Adrenal gland (tissue), 12 donors: Measurements from ENCODE around the gene EVC. TPM values are rescaled to one million over a fixed set of nuclear protein-coding genes. Genes with fewer than 3 reads are reported as not detected.

ENCODE experiments used
- DNase-seq, 7 donors: peaks; one replicate each; pipeline ENCODE4 v3.0.0-alpha.2; 2019 to 2020
- H3K27ac ChIP-seq, 5 donors: fragments of 200-600 bp; sonication (generic) in 4 of 5; 1 replicate in 3 of 5; 2 replicates in 2 of 5; pipeline versions ENCODE4 v1.5.1 to v1.8.0; 2016 to 2020; ENCODE audit warnings: mild to moderate bottlenecking in 1 of 5
- H3K27me3 ChIP-seq: fragments of 200-600 bp; 2 replicates; pipeline ENCODE4 v1.8.0; 2021
- H3K36me3 ChIP-seq, 2 donors: fragments of 200-600 bp; replicated peaks in 1 of 2; 1 replicate in 1 of 2; 2 replicates in 1 of 2; pipeline versions ENCODE4 v1.5.1 to v1.8.0; 2018 to 2022
- H3K4me1 ChIP-seq, 2 donors: fragments of 200-600 bp; replicated peaks in 1 of 2; 1 replicate in 1 of 2; 2 replicates in 1 of 2; pipeline versions ENCODE4 v1.5.1 to v1.8.0; 2018 to 2021
- H3K4me3 ChIP-seq, 4 donors: fragments of 200-600 bp; sonication (generic) in 3 of 4; one replicate each; pipeline ENCODE4 v1.5.1; 2016 to 2018
- H3K9me3 ChIP-seq, 3 donors: fragments of 200-600 bp; sonication (generic) in 1 of 3; replicated peaks in 1 of 3; 1 replicate in 2 of 3; 2 replicates in 1 of 3; pipeline versions ENCODE4 v1.5.1 to v1.8.0; 2016 to 2021
- POLR2A ChIP-seq, 2 donors: fragments of 450-650 bp; IDR thresholded peaks; one replicate each; pipeline ENCODE4 v1.6.1; 2017; ENCODE audit warnings: antibody characterized with exemption in 2 of 2, mild to moderate bottlenecking in 2 of 2, moderate library complexity in 1 of 2
- WGBS, 4 donors: extraction: QIAGEN DNeasy Blood & Tissue Kit in 2 of 4; methylation state at CpG; one replicate each; pipeline versions ENCODE4 v1.1.5 to v1.1.7; 2013 to 2017; 5-methylcytosine and 5-hydroxymethylcytosine counted together
- intact Hi-C, 2 donors: fragments of 100-400 bp; cut with DNase I; formaldehyde crosslinking; loops; one replicate each; pipeline versions ENCODE4 v1.14.1 to v1.15.0; 2022 to 2023
- polyA plus RNA-seq, 3 donors: library from polyadenylated mRNA; stranded (reverse); fragments of 200-250 nt in 2 of 3; fragments of 350-450 nt in 1 of 3; fragmentation: Illumina TruSeq in 1 of 3; extraction: RNeasy Lipid Tissue Mini Kit (QIAGEN cat#74804) in 1 of 3; gene quantifications; one replicate each; pipeline ENCODE4 v1.2.3, GENCODE V29; 2013 to 2014
- total RNA-seq, 9 donors: library from RNA; depleted of rRNA in 4 of 9; stranded (reverse); fragments of >200 nt in 4 of 9; fragments of 120-200 nt in 1 of 9; fragmentation: NEBNext Ultra II Directional in 1 of 9; extraction: Animal tissue kit (Norgen Biotek cat#: 25700) in 1 of 9; gene quantifications; one replicate each; pipeline versions ENCODE4 v1.1.0 to v1.2.4, GENCODE V29; 2013 to 2023
- TF ChIP-seq, protein P1 (sequence below), 6 experiments: fragments of 450-650 bp in 4 of 6; fragments of 200-600 bp in 2 of 6; sonication (generic) in 1 of 6; IDR thresholded peaks; 1 replicate in 5 of 6; 2 replicates in 1 of 6; pipeline versions ENCODE4 v1.5.1 to v1.8.0; 2016 to 2021; ENCODE audit warnings: antibody characterized with exemption in 6 of 6, mild to moderate bottlenecking in 2 of 6, moderate library complexity in 1 of 6
- donor health status: healthy with polysubstance abuse.
- donor health status: Bipolar disorder and iron deficiency.
- donor health status: DM: yes; HTN: yes; CAD: no.
- donor health status: DM: no; HTN: no; CAD: no.
- donor health status: DM: no; HTN: no; CAD: no.
- donor health status: DM: yes; HTN: yes; CAD: no.

The EVC gene
- total and polyA plus RNA-seq, 12 donors, result 1.0 to 23.7 (median 10.1) TPM

DNA sequence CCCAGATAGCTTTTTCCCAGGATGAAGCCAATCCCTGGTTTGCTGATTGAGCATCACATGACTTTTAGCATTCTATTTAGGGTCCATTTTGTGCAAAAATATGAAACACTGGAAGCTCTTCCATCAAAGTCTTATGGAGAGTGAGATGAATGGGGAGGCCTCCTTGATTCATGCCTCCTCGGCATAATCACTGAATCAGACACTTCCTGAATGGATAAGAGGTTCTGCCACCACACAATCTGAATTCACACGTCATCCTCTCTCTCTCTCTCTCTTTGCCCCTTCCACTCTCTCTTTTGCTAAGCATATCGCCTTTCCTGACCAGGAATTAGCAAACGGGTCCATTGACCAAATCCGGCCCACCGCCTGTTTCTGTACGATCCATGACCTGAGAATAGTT, 113.2 kb downstream of the EVC start:
- 81 to 88% (median 85%) methylated on average over 7 of the region's 7 CpGs for WGBS, 4 donors
- DNase-seq, result no peak
- peaks cover 0 to 3% of the 10 kb centered on the region in 2 donors for H3K36me3 ChIP-seq

GRCh38 chr4:5824635-5825034, 113.6 kb downstream of the EVC start:
- intact Hi-C loops, result no loop called here
- DNase-seq, result peak in 1 of 7 donors; percentile 5
- H3K4me1 ChIP-seq, result no peaks in the 10 kb centered on the region
- H3K27me3 ChIP-seq, result no peaks in the 10 kb centered on the region
- H3K36me3 ChIP-seq, result peaks cover 0 to 3% of the 10 kb centered on the region in 2 donors
- H3K4me3 ChIP-seq, result no peak overlapping the region
- WGBS, 4 donors, result 65 to 75% (median 70%) methylated on average over 6 of the region's 6 CpGs
- H3K27ac ChIP-seq, result no peak overlapping the region
- no peaks in the 10 kb centered on the region for H3K9me3 ChIP-seq
- TF ChIP-seq, protein P1, sequence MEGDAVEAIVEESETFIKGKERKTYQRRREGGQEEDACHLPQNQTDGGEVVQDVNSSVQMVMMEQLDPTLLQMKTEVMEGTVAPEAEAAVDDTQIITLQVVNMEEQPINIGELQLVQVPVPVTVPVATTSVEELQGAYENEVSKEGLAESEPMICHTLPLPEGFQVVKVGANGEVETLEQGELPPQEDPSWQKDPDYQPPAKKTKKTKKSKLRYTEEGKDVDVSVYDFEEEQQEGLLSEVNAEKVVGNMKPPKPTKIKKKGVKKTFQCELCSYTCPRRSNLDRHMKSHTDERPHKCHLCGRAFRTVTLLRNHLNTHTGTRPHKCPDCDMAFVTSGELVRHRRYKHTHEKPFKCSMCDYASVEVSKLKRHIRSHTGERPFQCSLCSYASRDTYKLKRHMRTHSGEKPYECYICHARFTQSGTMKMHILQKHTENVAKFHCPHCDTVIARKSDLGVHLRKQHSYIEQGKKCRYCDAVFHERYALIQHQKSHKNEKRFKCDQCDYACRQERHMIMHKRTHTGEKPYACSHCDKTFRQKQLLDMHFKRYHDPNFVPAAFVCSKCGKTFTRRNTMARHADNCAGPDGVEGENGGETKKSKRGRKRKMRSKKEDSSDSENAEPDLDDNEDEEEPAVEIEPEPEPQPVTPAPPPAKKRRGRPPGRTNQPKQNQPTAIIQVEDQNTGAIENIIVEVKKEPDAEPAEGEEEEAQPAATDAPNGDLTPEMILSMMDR (IDR thresholded peaks at IDR 0.05), result peak in 4 of 6 experiments; percentile 12 to 31 (median 26)
- TF ChIP-seq POLR2A (IDR thresholded peaks at IDR 0.05), result no peak

More for the DNA sequence above, 113.2 kb downstream of the EVC start:
- intact Hi-C loops, result no loop called here
- no peaks in the 10 kb centered on the region for H3K9me3 ChIP-seq
- no peak overlapping the region for H3K4me3 ChIP-seq
- H3K4me1 ChIP-seq, result no peaks in the 10 kb centered on the region
- no peak for TF ChIP-seq POLR2A (IDR thresholded peaks at IDR 0.05)
- TF ChIP-seq, protein P1 (IDR thresholded peaks at IDR 0.05), result no peak
- H3K27ac ChIP-seq, result no peak overlapping the region
- no peaks in the 10 kb centered on the region for H3K27me3 ChIP-seq

DNA sequence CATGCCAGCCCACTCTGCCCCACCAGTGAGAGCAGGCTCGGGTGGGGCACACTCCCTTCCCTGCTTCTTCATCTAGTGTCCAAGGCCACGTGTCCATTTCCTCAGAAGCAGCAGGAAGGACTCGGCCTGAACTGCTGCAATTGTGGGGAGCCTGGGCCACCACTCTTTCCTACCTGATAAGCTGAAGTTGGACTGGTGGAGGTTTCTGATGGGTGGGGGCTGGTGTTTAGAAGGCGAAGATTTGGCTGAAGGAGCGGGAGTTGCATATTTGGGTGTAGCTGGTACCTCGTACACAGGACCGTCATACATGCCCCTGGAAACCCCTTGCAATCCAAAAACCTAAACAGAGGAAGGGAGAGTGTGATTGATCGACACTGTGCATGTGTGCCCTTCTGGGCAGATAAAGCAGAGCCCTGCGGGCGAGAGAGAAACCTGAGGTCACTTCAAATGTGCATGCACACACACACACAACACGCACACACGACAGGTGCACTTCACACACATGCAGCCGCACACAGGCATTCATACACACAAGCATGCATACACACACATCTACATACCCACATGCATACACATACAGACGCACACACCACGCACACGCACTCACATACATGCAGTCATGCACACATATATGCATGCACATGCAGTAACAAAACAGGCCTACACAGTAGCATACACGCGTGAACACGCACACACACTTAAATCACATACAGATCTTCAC, 114.5 kb downstream of the EVC start:
- no peak overlapping the region for H3K27ac ChIP-seq
- H3K4me3 ChIP-seq, result no peak overlapping the region
- H3K4me1 ChIP-seq, result no peaks in the 10 kb centered on the region
- WGBS, 4 donors, result 81 to 93% (median 89%) methylated on average over 18 to 19 of the region's 19 CpGs
- intact Hi-C loops, result no loop called here
- peaks cover 0 to 3% of the 10 kb centered on the region in 2 donors for H3K36me3 ChIP-seq
- no peaks in the 10 kb centered on the region for H3K27me3 ChIP-seq
- DNase-seq, result no peak
- H3K9me3 ChIP-seq, result no peaks in the 10 kb centered on the region
- TF ChIP-seq, protein P1 (IDR thresholded peaks at IDR 0.05), result no peak
- no peak for TF ChIP-seq POLR2A (IDR thresholded peaks at IDR 0.05)

GRCh38 chr4:5826437-5827107, 115.6 kb downstream of the EVC start:
- 48 to 72% (median 62%) methylated on average over 3 to 5 of the region's 5 CpGs for WGBS, 4 donors
- Histone ChIP-seq H3K9me3 (no peaks in the 10 kb centered on the region), H3K27me3 (no peaks in the 10 kb centered on the region), H3K4me3 (no peak overlapping the region), H3K4me1 (no peaks in the 10 kb centered on the region), H3K27ac (no peak overlapping the region), H3K36me3 (no peaks in the 10 kb centered on the region)
- no peak for DNase-seq
- TF ChIP-seq, protein P1 (IDR thresholded peaks at IDR 0.05), result no peak
- TF ChIP-seq POLR2A (IDR thresholded peaks at IDR 0.05), result no peak
- intact Hi-C loops, result no loop called here
